Mucosa of descending colon (tissue), 3 donors: ENCODE measurements around the gene NAA40. TPM values are rescaled to one million over a fixed set of nuclear protein-coding genes. Genes with fewer than 3 reads are reported as not detected.

Experiments
- ATAC-seq: fragments of 200-7000 bp; cut with Tn5 transposase; one replicate; pipeline ENCODE4 v1.9.1; 2020; ENCODE audit warnings: mild to moderate bottlenecking, moderate library complexity
- DNase-seq, 3 donors: peaks; one replicate each; pipeline ENCODE4 v3.0.0-alpha.2; 2020
- H3K36me3 ChIP-seq: fragments of 200-600 bp; one replicate; pipeline ENCODE4 v1.8.0; 2021; ENCODE audit warnings: low read depth, mild to moderate bottlenecking
- H3K4me1 ChIP-seq: fragments of 200-600 bp; one replicate; pipeline ENCODE4 v1.8.0; 2021; ENCODE audit warnings: low read depth, mild to moderate bottlenecking
- H3K4me3 ChIP-seq: fragments of 200-600 bp; one replicate; pipeline ENCODE4 v1.8.0; 2021; ENCODE audit warnings: mild to moderate bottlenecking
- H3K9me3 ChIP-seq: fragments of 200-600 bp; one replicate; pipeline ENCODE4 v1.8.0; 2021; ENCODE audit warnings: mild to moderate bottlenecking
- CTCF ChIP-seq: fragments of 200-600 bp; IDR thresholded peaks from one replicate; pipeline ENCODE4 v1.8.0; 2022; ENCODE audit warnings: antibody characterized with exemption, mild to moderate bottlenecking
- intact Hi-C, 2 donors: fragments of 100-400 bp; cut with DNase I in 1 of 2; cut with micrococcal nuclease in 1 of 2; formaldehyde crosslinking; loops; one replicate each; pipeline versions ENCODE4 v1.11.0 to v1.11.1; 2022; cut with DNase I, micrococcal nuclease
- total RNA-seq, 3 donors: library from RNA; stranded (reverse); fragmentation: NEBNext Ultra II Directional in 2 of 3; extraction: Animal tissue kit (Norgen Biotek cat#: 25700) in 2 of 3; gene quantifications; one replicate each; pipeline versions ENCODE4 v1.2.1 to v1.2.4, GENCODE V29; 2021 to 2023
- donor health status: DM: no; HTN: no; CAD: no; lungs with moderate emphysema.
- donor health status: DM: no; HTN: no; CAD: no.
- donor health status: DM: no; HTN: yes; CAD: no.

Gene NAA40
- total RNA-seq, 3 donors from 2014 or later = 18.7 to 43.6 (median 23.4) TPM

- no peak for TF ChIP-seq CTCF
- ATAC-seq (no peak), DNase-seq (no peak)
- Histone ChIP-seq H3K4me3 (no peak overlapping the region), H3K9me3 (no peaks in the 10 kb centered on the region), H3K36me3 (no peaks in the 10 kb centered on the region), H3K4me1 (peaks cover 19% of the 10 kb centered on the region)
- intact Hi-C loops = loop anchor here (5.0 to 10.0 kb wide), 2 partner anchors 141 to 148 kb away; no protein-coding TSS in a partner anchor
Measured at GRCh38 chr11:64003807-64004589, 65.2 kb downstream of the NAA40 start.

DNA sequence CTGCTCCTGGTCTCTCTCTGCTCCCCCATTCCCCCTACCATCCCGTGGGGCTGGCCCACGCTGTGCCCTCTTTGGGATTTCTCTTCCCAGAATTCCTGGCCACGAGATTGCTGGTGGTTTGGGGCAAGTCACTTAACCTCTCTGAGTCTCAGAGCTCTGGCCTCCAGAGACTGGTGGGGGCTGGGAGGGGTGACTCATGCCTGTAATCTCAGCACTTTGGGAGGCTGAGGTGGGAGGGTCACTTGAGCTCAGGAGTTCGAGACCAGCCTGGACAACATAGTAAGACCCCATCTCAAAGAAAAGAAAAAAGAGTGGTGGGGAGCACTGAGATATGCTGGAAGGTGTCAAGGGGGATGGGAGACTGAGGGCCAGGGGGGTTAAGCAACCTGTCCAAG is 65.8 kb downstream of the NAA40 start:
- Histone ChIP-seq H3K9me3 (no peaks in the 10 kb centered on the region), H3K4me3 (no peak overlapping the region), H3K4me1 (peaks cover 15% of the 10 kb centered on the region), H3K36me3 (no peaks in the 10 kb centered on the region)
- DNase-seq (no peak), ATAC-seq (no peak)
- intact Hi-C loops = loop anchor here (5.0 to 10.0 kb wide), 2 partner anchors 140 to 148 kb away; no protein-coding TSS in a partner anchor
- TF ChIP-seq CTCF = no peak

DNA sequence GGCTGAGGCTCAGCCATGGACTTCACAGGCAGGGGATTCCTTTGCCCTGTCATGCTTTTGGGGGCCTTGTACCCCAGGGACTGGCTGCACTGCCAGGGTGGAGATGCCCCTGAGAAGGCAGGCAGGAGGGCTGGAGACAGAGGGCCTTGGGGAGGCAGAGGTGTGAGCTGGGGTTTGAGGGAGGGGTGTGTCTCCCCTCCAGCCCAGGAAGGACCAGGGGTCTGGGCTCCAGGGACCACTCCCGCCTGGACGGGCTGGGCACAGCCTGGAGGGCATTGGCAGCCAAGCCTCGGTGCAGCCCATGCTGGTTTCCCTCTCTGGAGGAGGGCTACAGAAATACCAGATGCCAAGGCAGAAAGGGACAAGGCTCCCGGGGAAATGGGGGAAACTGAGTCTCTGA is 66.9 kb downstream of the NAA40 start:
- TF ChIP-seq CTCF = no peak
- Histone ChIP-seq H3K9me3 (no peaks in the 10 kb centered on the region), H3K36me3 (no peaks in the 10 kb centered on the region), H3K4me3 (no peak overlapping the region), H3K4me1 (peaks cover 8% of the 10 kb centered on the region)
- ATAC-seq (no peak), DNase-seq (no peak)
- intact Hi-C loops = loop anchor here in 1 of 2 donors (10.0 kb wide), 1 partner anchor 139 kb away; no protein-coding TSS in a partner anchor

DNA sequence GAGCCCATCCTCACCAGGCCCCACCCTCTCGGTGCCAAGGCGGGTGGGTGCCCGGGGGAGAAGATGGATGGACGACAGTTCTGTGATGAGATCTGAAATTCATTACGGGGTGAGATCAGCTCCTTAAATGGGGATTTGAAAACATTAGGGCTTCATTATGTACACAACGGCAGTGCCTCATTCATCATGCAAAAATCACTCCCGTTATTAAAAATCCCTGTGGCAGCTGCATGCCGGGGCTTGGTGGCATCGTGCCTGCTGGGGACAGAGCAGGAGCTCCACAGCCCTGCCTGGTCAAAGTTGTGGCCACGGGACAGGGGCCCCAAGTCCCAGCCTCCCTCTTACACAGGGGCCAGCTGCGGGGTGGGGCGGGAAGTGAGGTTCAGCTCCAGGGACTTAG is 67.6 kb downstream of the NAA40 start:
- TF ChIP-seq CTCF = no peak
- DNase-seq = no peak
- no peak overlapping the region for H3K4me3 ChIP-seq
- intact Hi-C loops = loop anchor here in 1 of 2 donors (10.0 kb wide), 1 partner anchor 138 kb away; no protein-coding TSS in a partner anchor
- no peaks in the 10 kb centered on the region for H3K9me3 ChIP-seq
- no peak for ATAC-seq
- H3K36me3 ChIP-seq = no peaks in the 10 kb centered on the region
- peaks cover 5% of the 10 kb centered on the region for H3K4me1 ChIP-seq

Other genes starting within 250 kb of the NAA40 start
- 10 to 100 TPM in 1 of 3 donors, 1 to 10 TPM in 2; 4.8 to 27.1 (median 5.4) TPM for gene ZFTA, start 170.2 kb upstream of the NAA40 start, total RNA-seq
- gene SPINDOC, start 125.5 kb upstream of the NAA40 start, total RNA-seq = 10 to 100 TPM in 1 of 3 donors, 1 to 10 TPM in 2; 5.8 to 22.3 (median 7.0) TPM
- 100 to 1,000 TPM in 1 of 3 donors, 10 to 100 TPM in 2; 71.9 to 111 (median 94.5) TPM for gene MARK2, start 99.9 kb upstream of the NAA40 start, total RNA-seq
- gene RCOR2, start 21.8 kb upstream of the NAA40 start, total RNA-seq = 1 to 10 TPM; 1.2 to 3.7 (median 1.6) TPM
- gene COX8A, start 35.6 kb downstream of the NAA40 start, total RNA-seq = 100 to 1,000 TPM; 412 to 707 (median 630) TPM
- 10 to 100 TPM; 60.1 to 70.3 (median 64.1) TPM for gene OTUB1, start 47.4 kb downstream of the NAA40 start, total RNA-seq
- gene FLRT1, start 96.9 kb downstream of the NAA40 start, total RNA-seq = 1 to 10 TPM in 1 of 3 donors, under 1 TPM in 2; 0.31 to 8.9 (median 0.38) TPM
- 10 to 100 TPM; 26.7 to 38.7 (median 38.1) TPM for gene MACROD1, start 227.1 kb downstream of the NAA40 start, total RNA-seq
- 100 to 1,000 TPM in 1 of 3 donors, 10 to 100 TPM in 2; 49.4 to 118 (median 80.3) TPM for gene STIP1, start 247.2 kb downstream of the NAA40 start, total RNA-seq